Neural cell (in vitro differentiated cells): ENCODE data around the gene CD1E. TPM values are rescaled to one million over a fixed set of nuclear protein-coding genes. Genes with fewer than 3 reads are reported as not detected.

Experiments
- H2AFZ ChIP-seq: fragments of 200-600, 300-800 bp; sonication (generic), shearing (Covaris generic); 2 replicates; pipeline ENCODE4 v1.6.0; 2014; ENCODE audit warnings: low read depth, mild to moderate bottlenecking, antibody characterized with exemption, low read length, moderate library complexity
- H3F3A ChIP-seq: fragments of 200-600 bp; shearing (Covaris generic); 2 replicates; pipeline ENCODE4 v1.6.1; 2016; ENCODE audit warnings: mild to moderate bottlenecking, moderate library complexity, mixed read lengths, antibody characterized with exemption, low read length; ENCODE audit not compliant: insufficient read depth, poor library complexity, severe bottlenecking
- H3K27ac ChIP-seq: fragments of 200-600, 300-800 bp; sonication (generic), shearing (Covaris generic); 2 replicates; pipeline ENCODE4 v1.5.1; 2014; ENCODE audit warnings: mild to moderate bottlenecking, low read length, moderate library complexity
- H3K27me3 ChIP-seq: fragments of 300-800, 200-600 bp; sonication (generic), shearing (Covaris generic); 2 replicates; pipeline ENCODE4 v1.6.0; 2014; ENCODE audit warnings: mild to moderate bottlenecking, low read depth, low read length, moderate library complexity; ENCODE audit not compliant: insufficient read depth
- H3K36me3 ChIP-seq: fragments of 300-800, 200-600 bp; sonication (generic), shearing (Covaris generic); 2 replicates; pipeline ENCODE4 v1.5.1; 2014; ENCODE audit warnings: mild to moderate bottlenecking, antibody characterized with exemption, low read length, moderate library complexity; ENCODE audit not compliant: insufficient read depth
- H3K4me2 ChIP-seq: fragments of 300-800, 200-600 bp; sonication (generic), shearing (Covaris generic); 2 replicates; pipeline ENCODE4 v1.6.0; 2014; ENCODE audit warnings: mild to moderate bottlenecking, low read length
- H3K4me3 ChIP-seq: fragments of 300-800, 200-600 bp; sonication (generic), shearing (Covaris generic); 2 replicates; pipeline ENCODE4 v1.5.1; 2014; ENCODE audit warnings: mild to moderate bottlenecking, low read length, moderate library complexity
- H3K79me2 ChIP-seq: fragments of 200-600 bp; shearing (Covaris generic); replicated peaks from 2 replicates; pipeline ENCODE4 v1.6.0; 2014; ENCODE audit warnings: mild to moderate bottlenecking, low read length, moderate library complexity; ENCODE audit not compliant: insufficient read depth
- H3K9ac ChIP-seq: fragments of 300-800, 200-600 bp; sonication (generic), shearing (Covaris generic); 2 replicates; pipeline ENCODE4 v1.6.1; 2016; ENCODE audit warnings: mild to moderate bottlenecking, low read length, mixed read lengths
- H3K9me2 ChIP-seq: fragments of 200-600 bp; shearing (Covaris generic); 2 replicates; pipeline ENCODE4 v1.6.1; 2016; ENCODE audit warnings: mild to moderate bottlenecking, low read length, mixed read lengths; ENCODE audit not compliant: insufficient read depth
- H3K9me3 ChIP-seq: fragments of 200-600, 300-800 bp; sonication (generic), shearing (Covaris generic); 2 replicates; pipeline ENCODE4 v1.6.1; 2016; ENCODE audit warnings: mild to moderate bottlenecking, mixed run types, low read length, moderate library complexity, mixed read lengths
- H4K20me1 ChIP-seq: fragments of 200-600 bp; shearing (Covaris generic); 2 replicates; pipeline ENCODE4 v1.6.1; 2016; ENCODE audit warnings: mild to moderate bottlenecking, mixed run types; ENCODE audit not compliant: insufficient read depth
- EP300 ChIP-seq: fragments of 450-650 bp; conservative IDR thresholded peaks from 2 replicates; pipeline ENCODE4 v1.6.1; 2014; ENCODE audit warnings: antibody characterized with exemption, mild to moderate bottlenecking, moderate library complexity; ENCODE audit not compliant: poor library complexity, severe bottlenecking
- EZH2 ChIP-seq: fragments of 200-600, 300-800 bp; shearing (Covaris generic), sonication (generic); IDR thresholded peaks from 2 replicates; pipeline ENCODE4 v1.6.1; 2014; ENCODE audit warnings: antibody characterized with exemption, low read length, borderline replicate concordance, mild to moderate bottlenecking; ENCODE audit not compliant: insufficient read depth, poor library complexity, severe bottlenecking
- MXI1 ChIP-seq: fragments of 450-650 bp; conservative IDR thresholded peaks from 2 replicates; pipeline ENCODE4 v1.6.1; 2014; ENCODE audit warnings: antibody characterized with exemption, mild to moderate bottlenecking; ENCODE audit not compliant: poor library complexity, severe bottlenecking
- POLR2AphosphoS5 ChIP-seq: IDR thresholded peaks from 2 replicates; pipeline ENCODE4 v1.6.1; 2012
- RAD21 ChIP-seq: fragments of 450-650 bp; conservative IDR thresholded peaks from 2 replicates; pipeline ENCODE4 v1.6.1; 2014; ENCODE audit warnings: antibody characterized with exemption, mild to moderate bottlenecking, moderate library complexity
- REST ChIP-seq: IDR thresholded peaks from 2 replicates; pipeline ENCODE4 v1.6.1; 2012; ENCODE audit warnings: borderline replicate concordance
- SMC3 ChIP-seq: fragments of 450-650 bp; conservative IDR thresholded peaks from 2 replicates; pipeline ENCODE4 v1.6.1; 2014; ENCODE audit warnings: antibody characterized with exemption, mild to moderate bottlenecking, moderate library complexity; ENCODE audit not compliant: poor library complexity
- TAF1 ChIP-seq: IDR thresholded peaks from 2 replicates; pipeline ENCODE4 v1.6.1; 2012; ENCODE audit warnings: low read depth
- polyA plus RNA-seq: library from polyadenylated mRNA; depleted of rRNA; stranded (reverse); fragments of >200 nt; gene quantifications from 2 replicates; pipeline ENCODE4 v1.2.3, GENCODE V29; 2014
- TF ChIP-seq, protein P1 (sequence below): fragments of 450-650 bp; IDR thresholded peaks from 2 replicates; pipeline ENCODE4 v1.5.1; 2014; ENCODE audit warnings: antibody characterized with exemption, mild to moderate bottlenecking, moderate library complexity; ENCODE audit not compliant: poor library complexity, severe bottlenecking

The CD1E gene
- polyA plus RNA-seq, 1 donor from 2014 or later: not detected

- TF ChIP-seq SMC3 (no peak), POLR2AphosphoS5 (no peak), TAF1 (no peak)
Measured at GRCh38 chr1:158327481-158327880, 26.2 kb upstream of the CD1E start (continued).

DNA sequence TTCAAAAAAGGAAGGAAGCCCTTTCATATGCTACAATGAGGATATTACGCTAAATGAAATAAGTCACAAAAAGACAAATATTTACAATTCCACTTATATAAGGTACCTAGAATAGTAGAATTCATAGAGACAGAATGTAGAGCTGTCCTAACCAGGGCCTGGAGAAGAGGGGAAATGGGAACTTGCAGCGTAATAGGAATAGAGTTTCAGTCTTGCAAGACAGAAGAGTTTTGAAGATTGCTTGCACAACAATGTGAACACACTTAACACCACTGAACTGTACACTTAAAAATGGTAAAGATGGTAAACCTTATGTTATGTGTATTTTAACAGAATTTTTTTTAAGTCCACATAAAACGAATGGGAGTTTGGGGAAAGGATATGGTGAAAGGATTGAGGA lies 25.3 kb upstream of the CD1E start:
- Histone ChIP-seq H3K36me3 (no peaks in the 10 kb centered on the region), H3K9ac (no peak overlapping the region), H3K79me2 (no peaks in the 10 kb centered on the region), H3F3A (no peaks in the 10 kb centered on the region), H3K4me2 (no peak overlapping the region), H3K4me3 (no peak overlapping the region), H3K27me3 (no peaks in the 10 kb centered on the region), H4K20me1 (no peaks in the 10 kb centered on the region), H3K9me2 (no peaks in the 10 kb centered on the region), H3K27ac (no peak overlapping the region), H3K9me3 (no peaks in the 10 kb centered on the region), H2AFZ (no peak overlapping the region)
- no peak for TF ChIP-seq POLR2AphosphoS5
- TF ChIP-seq, protein P1, sequence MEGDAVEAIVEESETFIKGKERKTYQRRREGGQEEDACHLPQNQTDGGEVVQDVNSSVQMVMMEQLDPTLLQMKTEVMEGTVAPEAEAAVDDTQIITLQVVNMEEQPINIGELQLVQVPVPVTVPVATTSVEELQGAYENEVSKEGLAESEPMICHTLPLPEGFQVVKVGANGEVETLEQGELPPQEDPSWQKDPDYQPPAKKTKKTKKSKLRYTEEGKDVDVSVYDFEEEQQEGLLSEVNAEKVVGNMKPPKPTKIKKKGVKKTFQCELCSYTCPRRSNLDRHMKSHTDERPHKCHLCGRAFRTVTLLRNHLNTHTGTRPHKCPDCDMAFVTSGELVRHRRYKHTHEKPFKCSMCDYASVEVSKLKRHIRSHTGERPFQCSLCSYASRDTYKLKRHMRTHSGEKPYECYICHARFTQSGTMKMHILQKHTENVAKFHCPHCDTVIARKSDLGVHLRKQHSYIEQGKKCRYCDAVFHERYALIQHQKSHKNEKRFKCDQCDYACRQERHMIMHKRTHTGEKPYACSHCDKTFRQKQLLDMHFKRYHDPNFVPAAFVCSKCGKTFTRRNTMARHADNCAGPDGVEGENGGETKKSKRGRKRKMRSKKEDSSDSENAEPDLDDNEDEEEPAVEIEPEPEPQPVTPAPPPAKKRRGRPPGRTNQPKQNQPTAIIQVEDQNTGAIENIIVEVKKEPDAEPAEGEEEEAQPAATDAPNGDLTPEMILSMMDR: no peak
- no peak for TF ChIP-seq TAF1
- TF ChIP-seq SMC3: no peak
- no peak for TF ChIP-seq REST
- no peak for TF ChIP-seq MXI1
- TF ChIP-seq EP300: no peak
- no peak for TF ChIP-seq RAD21
- TF ChIP-seq EZH2: no peak

DNA sequence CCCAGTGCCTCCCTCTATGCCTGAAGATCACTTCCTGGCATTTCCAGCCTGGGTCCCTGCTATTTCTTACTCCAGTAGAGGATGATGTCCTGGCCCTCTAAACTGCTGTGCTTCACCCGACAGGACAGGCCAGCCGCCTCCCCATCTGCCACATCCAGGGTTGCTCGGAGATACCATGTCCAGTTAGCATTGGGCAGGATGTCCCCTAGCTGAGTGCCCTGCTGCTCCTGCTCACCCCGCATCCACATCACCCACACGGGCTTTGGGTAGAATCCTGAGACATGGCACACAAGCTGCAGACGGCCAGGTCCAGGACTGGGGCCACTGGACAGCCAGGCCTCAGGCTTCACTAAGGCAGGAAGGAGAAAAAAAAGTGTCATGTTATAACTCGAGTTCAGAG lies 24.4 kb upstream of the CD1E start:
- Histone ChIP-seq H3K27ac (no peak overlapping the region), H3K4me2 (no peak overlapping the region), H3K4me3 (no peak overlapping the region), H3K27me3 (no peaks in the 10 kb centered on the region), H3K9me3 (no peaks in the 10 kb centered on the region), H3K79me2 (no peaks in the 10 kb centered on the region), H3F3A (no peaks in the 10 kb centered on the region), H3K9ac (no peak overlapping the region), H3K36me3 (no peaks in the 10 kb centered on the region), H4K20me1 (no peaks in the 10 kb centered on the region), H3K9me2 (no peaks in the 10 kb centered on the region), H2AFZ (no peak overlapping the region)
- no peak for TF ChIP-seq TAF1
- TF ChIP-seq REST: no peak
- TF ChIP-seq RAD21: no peak
- no peak for TF ChIP-seq EZH2
- no peak for TF ChIP-seq EP300
- no peak for TF ChIP-seq MXI1
- TF ChIP-seq SMC3: no peak
- TF ChIP-seq, protein P1: no peak
- TF ChIP-seq POLR2AphosphoS5: no peak
